Mesendoderm (in vitro differentiated cells): ENCODE measurements around the gene GOLIM4.
"Not testable (repeated sequence)": the region's sequence is repeated elsewhere in the genome, so short reads cannot be mapped to it uniquely, and the experiment has no call there.

Experiments
- DNase-seq: peaks from one replicate; pipeline ENCODE4 v3.0.0; 2013
- H2AK5ac ChIP-seq: 2 replicates; pipeline ENCODE4 v1.6.1; 2013; ENCODE audit warnings: low read length, inconsistent platforms
- H2BK120ac ChIP-seq: 2 replicates; pipeline ENCODE4 v1.6.1; 2013; ENCODE audit warnings: low read depth, mild to moderate bottlenecking, low read length, moderate library complexity, mixed read lengths
- H2BK15ac ChIP-seq: replicated peaks from 2 replicates; pipeline ENCODE4 v1.6.1; 2013; ENCODE audit warnings: low read depth, mild to moderate bottlenecking, moderate library complexity
- H2BK5ac ChIP-seq: 2 replicates; pipeline ENCODE4 v1.6.1; 2013; ENCODE audit warnings: low read length, inconsistent platforms
- H3K18ac ChIP-seq: 2 replicates; pipeline ENCODE4 v1.6.1; 2013; ENCODE audit warnings: mild to moderate bottlenecking, low read length, mixed read lengths
- H3K23ac ChIP-seq: one replicate; pipeline ENCODE4 v1.6.1; 2013; ENCODE audit warnings: low read length
- H3K27ac ChIP-seq: 2 replicates; pipeline ENCODE4 v1.5.1; 2013; ENCODE audit warnings: low read depth, mild to moderate bottlenecking, inconsistent platforms, low read length, moderate library complexity
- H3K27me3 ChIP-seq: 2 replicates; pipeline ENCODE4 v1.6.1; 2013; ENCODE audit warnings: low read length, control low read depth, mild to moderate bottlenecking, inconsistent platforms; ENCODE audit not compliant: insufficient read depth, poor library complexity
- H3K36me3 ChIP-seq: 2 replicates; pipeline ENCODE4 v1.6.1; 2013; ENCODE audit warnings: low read length, inconsistent platforms; ENCODE audit not compliant: control insufficient read depth, insufficient read depth
- H3K4ac ChIP-seq: one replicate; pipeline ENCODE4 v1.6.1; 2013; ENCODE audit warnings: low read depth, mild to moderate bottlenecking, low read length, moderate library complexity
- H3K4me1 ChIP-seq: 2 replicates; pipeline ENCODE4 v1.6.1; 2013; ENCODE audit warnings: low read depth, low read length, inconsistent platforms; ENCODE audit not compliant: control insufficient read depth
- H3K4me2 ChIP-seq: 2 replicates; pipeline ENCODE4 v1.6.1; 2013; ENCODE audit warnings: low read length
- H3K4me3 ChIP-seq: 2 replicates; pipeline ENCODE4 v1.5.1; 2013; ENCODE audit warnings: mild to moderate bottlenecking, low read length
- H3K56ac ChIP-seq: one replicate; pipeline ENCODE4 v1.6.1; 2013; ENCODE audit warnings: low read length
- H3K79me1 ChIP-seq: 2 replicates; pipeline ENCODE4 v1.6.1; 2013; ENCODE audit warnings: low read length, inconsistent platforms
- H3K79me2 ChIP-seq: 2 replicates; pipeline ENCODE4 v1.6.1; 2013; ENCODE audit warnings: mild to moderate bottlenecking, low read length; ENCODE audit not compliant: control insufficient read depth, insufficient read depth
- H3K9ac ChIP-seq: 2 replicates; pipeline ENCODE4 v1.6.1; 2013; ENCODE audit warnings: low read length, inconsistent platforms
- H4K5ac ChIP-seq: one replicate; pipeline ENCODE4 v1.6.1; 2013; ENCODE audit warnings: low read length
- H4K8ac ChIP-seq: one replicate; pipeline ENCODE4 v1.6.1; 2013; ENCODE audit warnings: low read depth, mild to moderate bottlenecking, control low read depth, low read length, moderate library complexity
- WGBS: extraction: QIAGEN DNeasy Blood & Tissue Kit; methylation state at CpG from one replicate; pipeline ENCODE4 v1.1.7; 2013; ENCODE audit warnings: low lambda C conversion rate, missing lambda C conversion rate; ENCODE audit not compliant: insufficient coverage; ENCODE audit errors: extremely low coverage; 5-methylcytosine and 5-hydroxymethylcytosine counted together

Gene GOLIM4

DNA sequence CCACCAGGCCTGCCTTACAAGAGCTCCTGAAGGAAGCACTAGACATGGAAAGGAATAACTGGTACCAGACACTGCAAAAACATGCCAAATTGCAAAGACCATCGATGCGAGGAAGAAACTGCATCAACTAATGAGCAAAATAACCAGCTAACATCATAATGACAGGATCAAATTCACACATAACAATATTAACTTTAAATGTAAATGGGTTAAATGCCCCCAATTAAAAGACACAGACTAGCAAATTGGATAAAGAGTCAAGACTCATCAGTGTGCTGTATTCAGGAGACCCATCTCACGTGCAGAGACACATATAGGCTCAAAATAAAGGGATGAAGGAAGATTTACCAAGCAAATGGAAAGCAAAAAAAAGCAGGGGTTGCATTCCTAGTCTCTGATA lies 34.5 kb upstream of the GOLIM4 start:
- H3K4ac ChIP-seq, H2BK120ac ChIP-seq, H2BK5ac ChIP-seq, H2AK5ac ChIP-seq, H4K8ac ChIP-seq, H3K4me3 ChIP-seq, H3K4me1 ChIP-seq, H4K5ac ChIP-seq, H3K56ac ChIP-seq, H3K23ac ChIP-seq, H3K27ac ChIP-seq, H3K18ac ChIP-seq, H3K4me2 ChIP-seq, DNase-seq, H3K36me3 ChIP-seq, H3K79me2 ChIP-seq, H2BK15ac ChIP-seq, H3K9ac ChIP-seq, H3K79me1 ChIP-seq, H3K27me3 ChIP-seq: not testable (repeated sequence)
- no CpG with 5 or more reads among the region's 3 CpGs for WGBS

DNA sequence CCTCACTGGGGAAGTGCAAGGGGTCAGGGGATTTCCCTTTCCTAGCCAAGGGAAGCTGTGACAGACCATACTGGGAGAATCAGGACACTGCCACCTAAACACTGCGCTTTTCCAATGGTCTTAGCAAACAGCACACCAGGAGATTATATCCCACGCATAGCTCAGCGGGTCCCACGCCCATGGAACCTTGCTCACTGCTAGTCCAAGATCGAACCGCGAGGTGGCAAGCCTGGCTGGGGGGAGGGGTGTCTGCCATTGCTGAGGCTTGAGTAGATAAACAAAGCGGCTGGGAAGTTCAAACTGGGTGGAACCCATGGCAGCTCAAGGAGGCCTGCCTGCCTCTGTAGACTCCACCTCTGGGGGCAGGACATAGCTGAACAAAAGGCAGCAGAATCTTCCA lies 32.7 kb upstream of the GOLIM4 start:
- H3K18ac ChIP-seq, H3K56ac ChIP-seq, H2BK5ac ChIP-seq, DNase-seq, H3K4me1 ChIP-seq, H3K9ac ChIP-seq, H3K4ac ChIP-seq, H3K79me2 ChIP-seq, H3K27me3 ChIP-seq, H3K36me3 ChIP-seq, H3K4me2 ChIP-seq, H4K8ac ChIP-seq, H2BK120ac ChIP-seq, H2BK15ac ChIP-seq, H4K5ac ChIP-seq, H3K23ac ChIP-seq, H3K79me1 ChIP-seq, H3K4me3 ChIP-seq, H2AK5ac ChIP-seq, H3K27ac ChIP-seq: not testable (repeated sequence)
- no CpG with 5 or more reads among the region's 8 CpGs for WGBS

DNA sequence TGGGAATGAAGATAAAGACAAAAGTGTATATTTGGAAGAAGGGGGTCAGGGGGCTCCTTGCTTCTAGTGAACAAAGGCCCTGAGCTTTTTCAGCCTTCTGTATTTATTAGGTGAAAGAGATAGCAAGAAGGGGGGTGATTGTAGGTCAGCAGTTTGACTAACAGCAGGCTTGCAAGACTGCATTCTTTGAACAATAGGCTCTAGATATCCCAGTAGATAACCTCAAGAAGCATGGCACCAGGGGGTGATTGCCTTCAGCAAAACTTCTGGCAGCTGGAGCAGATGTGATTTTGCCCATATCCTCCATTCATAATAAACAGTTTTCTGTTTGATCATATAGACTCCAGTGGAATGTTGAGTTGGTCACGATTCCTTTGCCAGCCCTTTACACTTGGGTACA lies 31.7 kb upstream of the GOLIM4 start:
- no peak overlapping the region for H2BK120ac ChIP-seq
- no peak overlapping the region for H2AK5ac ChIP-seq
- H3K56ac ChIP-seq, result no peak overlapping the region
- H3K4me1 ChIP-seq, result no peaks in the 10 kb centered on the region
- H3K9ac ChIP-seq, result no peak overlapping the region
- no peak overlapping the region for H3K4ac ChIP-seq
- no CpG with 5 or more reads among the region's 1 CpG for WGBS
- H3K4me2 ChIP-seq, result no peak overlapping the region
- no peaks in the 10 kb centered on the region for H3K79me2 ChIP-seq
- H3K4me3 ChIP-seq, result no peak overlapping the region
- peak; percentile 63 for DNase-seq
- no peaks in the 10 kb centered on the region for H3K79me1 ChIP-seq
- no peak overlapping the region for H3K23ac ChIP-seq
- no peak overlapping the region for H4K5ac ChIP-seq
- no peaks in the 10 kb centered on the region for H3K27me3 ChIP-seq
- H3K27ac ChIP-seq, result no peak overlapping the region
- H4K8ac ChIP-seq, result no peak overlapping the region
- no peak overlapping the region for H3K18ac ChIP-seq
- no peak overlapping the region for H2BK15ac ChIP-seq
- H3K36me3 ChIP-seq, result no peaks in the 10 kb centered on the region
- H2BK5ac ChIP-seq, result no peak overlapping the region

DNA sequence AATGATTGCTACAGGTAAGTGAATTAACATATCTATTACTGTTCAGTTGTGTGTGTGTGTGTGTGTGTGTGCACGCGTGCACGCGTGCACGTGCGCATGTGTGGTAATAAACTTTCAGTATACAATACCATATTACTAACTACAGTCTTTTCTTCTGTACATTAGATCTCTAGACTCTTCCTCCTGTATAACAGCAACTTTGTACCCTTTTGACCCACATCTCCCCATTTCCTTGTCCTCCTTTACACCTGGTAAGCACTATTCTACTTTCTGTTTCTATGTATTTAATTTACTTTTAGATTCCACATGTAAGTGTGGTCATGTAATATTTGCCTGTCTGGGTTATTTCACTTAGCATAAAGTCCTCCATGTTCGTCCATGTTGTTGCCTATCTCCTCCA lies 29.1 kb upstream of the GOLIM4 start:
- no peaks in the 10 kb centered on the region for H3K27me3 ChIP-seq
- H3K4me2 ChIP-seq, result no peak overlapping the region

DNA sequence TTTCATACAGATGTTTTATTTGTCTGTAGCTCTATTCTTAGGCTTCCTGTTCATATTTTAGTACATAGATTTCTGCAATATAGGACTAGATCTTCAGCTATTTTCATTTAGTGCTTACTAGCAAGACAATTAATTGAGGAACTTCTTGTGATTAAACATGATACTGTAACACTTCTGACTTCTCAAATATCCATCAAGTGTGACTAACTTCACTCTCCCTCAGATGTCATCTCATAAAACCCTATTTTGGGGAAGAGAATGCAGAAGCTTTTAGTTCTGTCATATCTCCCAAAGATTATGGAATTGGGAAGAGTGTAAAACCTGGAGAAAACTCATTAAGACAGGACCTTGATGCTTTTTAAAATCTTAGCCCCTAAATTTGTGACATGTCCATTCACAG lies 28.6 kb upstream of the GOLIM4 start:
- Histone ChIP-seq H4K5ac (no peak overlapping the region), H3K18ac (no peak overlapping the region), H2BK120ac (no peak overlapping the region), H3K4ac (no peak overlapping the region), H3K79me1 (no peaks in the 10 kb centered on the region), H2AK5ac (no peak overlapping the region), H3K4me2 (no peak overlapping the region), H3K4me3 (no peak overlapping the region), H3K36me3 (no peaks in the 10 kb centered on the region), H2BK5ac (no peak overlapping the region), H4K8ac (no peak overlapping the region), H3K56ac (no peak overlapping the region), H2BK15ac (no peak overlapping the region), H3K4me1 (no peaks in the 10 kb centered on the region), H3K27me3 (no peaks in the 10 kb centered on the region), H3K9ac (no peak overlapping the region), H3K79me2 (no peaks in the 10 kb centered on the region), H3K23ac (no peak overlapping the region), H3K27ac (no peak overlapping the region)
- no peak for DNase-seq

More for the DNA sequence above, 29.1 kb upstream of the GOLIM4 start:
- Histone ChIP-seq H3K18ac (no peak overlapping the region), H3K4me1 (no peaks in the 10 kb centered on the region), H4K5ac (no peak overlapping the region), H3K23ac (no peak overlapping the region), H2BK5ac (no peak overlapping the region), H3K4me3 (no peak overlapping the region), H2AK5ac (no peak overlapping the region), H3K9ac (no peak overlapping the region), H3K36me3 (no peaks in the 10 kb centered on the region), H2BK120ac (no peak overlapping the region), H3K27ac (no peak overlapping the region), H2BK15ac (no peak overlapping the region), H3K79me2 (no peaks in the 10 kb centered on the region), H3K79me1 (no peaks in the 10 kb centered on the region), H4K8ac (no peak overlapping the region), H3K4ac (no peak overlapping the region), H3K56ac (no peak overlapping the region)
- WGBS, result no CpG with 5 or more reads among the region's 7 CpGs
- no peak for DNase-seq

DNA sequence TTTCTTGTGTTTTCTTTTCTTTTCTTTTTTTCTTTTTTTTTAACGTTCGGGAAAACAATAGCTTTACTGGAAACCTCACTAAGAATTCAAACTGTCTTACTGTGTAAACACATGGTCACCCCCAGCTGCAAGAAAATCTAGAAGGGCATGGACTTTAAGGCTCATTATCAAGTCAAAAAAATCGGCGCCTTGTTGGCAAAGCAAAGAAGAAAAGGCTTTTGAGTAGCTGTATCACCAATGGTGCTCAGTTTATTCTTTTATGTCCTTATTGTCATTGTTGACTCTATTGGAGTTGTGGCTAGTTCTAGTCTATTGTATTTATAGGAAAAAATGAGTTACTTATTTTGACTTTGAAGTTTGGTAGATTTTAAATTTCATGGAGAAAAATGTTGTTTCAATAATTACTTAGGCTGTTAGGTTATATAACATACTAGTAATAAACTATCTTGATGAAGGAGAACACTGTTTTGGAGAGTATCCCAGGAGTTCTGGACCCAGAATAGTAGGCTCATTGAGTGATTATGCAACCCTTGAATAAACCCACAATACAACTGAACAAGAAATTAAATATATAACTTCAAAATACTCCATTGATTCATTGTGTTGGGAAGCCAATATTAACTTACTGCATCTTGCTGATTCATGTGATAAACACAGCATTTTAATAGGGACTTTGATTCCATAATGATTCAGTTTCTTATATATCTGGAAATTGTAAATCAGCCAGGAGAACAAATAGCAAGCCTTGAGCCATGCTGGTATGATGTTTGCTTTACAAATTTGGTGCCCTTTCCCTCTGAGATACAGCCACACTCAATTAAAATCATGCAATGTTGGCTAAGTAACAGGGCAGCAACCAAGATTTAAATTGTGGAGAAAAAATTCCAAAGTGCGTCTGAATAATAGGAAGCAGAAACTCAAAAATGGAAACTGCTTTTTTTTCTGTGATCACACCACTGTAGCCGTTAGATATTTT lies 27.8 kb upstream of the GOLIM4 start:
- no peak overlapping the region for H3K18ac ChIP-seq
- no peak overlapping the region for H2AK5ac ChIP-seq
- H3K23ac ChIP-seq, result no peak overlapping the region
- no peak overlapping the region for H3K27ac ChIP-seq
- no peak overlapping the region for H3K9ac ChIP-seq
- no peaks in the 10 kb centered on the region for H3K4me1 ChIP-seq
- no peaks in the 10 kb centered on the region for H3K27me3 ChIP-seq
- no peak overlapping the region for H2BK5ac ChIP-seq
- no peaks in the 10 kb centered on the region for H3K79me1 ChIP-seq
- DNase-seq, result no peak
- H3K4me3 ChIP-seq, result no peak overlapping the region
- H3K4ac ChIP-seq, result no peak overlapping the region
- no peak overlapping the region for H3K4me2 ChIP-seq
- no CpG with 5 or more reads among the region's 6 CpGs for WGBS
- no peak overlapping the region for H3K56ac ChIP-seq
- no peak overlapping the region for H4K5ac ChIP-seq
- H2BK15ac ChIP-seq, result no peak overlapping the region
- H4K8ac ChIP-seq, result no peak overlapping the region
- no peak overlapping the region for H2BK120ac ChIP-seq
- H3K79me2 ChIP-seq, result no peaks in the 10 kb centered on the region
- no peaks in the 10 kb centered on the region for H3K36me3 ChIP-seq
